T-helper 17 cell (primary cell): ENCODE data around the gene CABP7. TPM values are rescaled to one million over a fixed set of nuclear protein-coding genes. Genes with fewer than 3 reads are reported as not detected.

Source experiments
- ATAC-seq: fragments of 150-1000 bp; cut with Tn5 transposase; 2 replicates; pipeline ENCODE4 v1.10.0; 2021; ENCODE audit warnings: mild to moderate bottlenecking, moderate library complexity
- DNase-seq, 3 donors: peaks; one replicate each; pipeline versions ENCODE4 v3.0.0 to v3.0.0-alpha.2; 2020 to 2021
- H3K9me3 ChIP-seq: one replicate; pipeline ENCODE4 v1.7.0; 2013; ENCODE audit warnings: low read length, mild to moderate bottlenecking; ENCODE audit not compliant: control insufficient read depth, poor library complexity, severe bottlenecking
- H3K27ac Mint-ChIP-seq: one replicate; pipeline ENCODE4 v1.8.0; 2022; ENCODE audit warnings: mild to moderate bottlenecking, moderate library complexity, mixed read lengths
- H3K27me3 Mint-ChIP-seq: one replicate; pipeline ENCODE4 v1.8.0; 2022; ENCODE audit warnings: mixed read lengths
- H3K36me3 Mint-ChIP-seq: one replicate; pipeline ENCODE4 v1.8.0; 2022; ENCODE audit warnings: low read depth, mixed read lengths
- H3K4me1 Mint-ChIP-seq: one replicate; pipeline ENCODE4 v1.8.0; 2022; ENCODE audit warnings: mild to moderate bottlenecking, mixed read lengths
- H3K4me3 Mint-ChIP-seq: one replicate; pipeline ENCODE4 v1.8.0; 2022; ENCODE audit warnings: mild to moderate bottlenecking, moderate library complexity, mixed read lengths
- total RNA-seq, 4 donors: library from RNA in 2 of 4; stranded (reverse) in 2 of 4; gene quantifications; one replicate each; pipeline ENCODE4 v1.2.3 and lab custom pipeline; 2022 to 2026

The CABP7 gene
- total RNA-seq, 2 donors from 2014 or later, result 0.32 to 0.39 TPM

DNA sequence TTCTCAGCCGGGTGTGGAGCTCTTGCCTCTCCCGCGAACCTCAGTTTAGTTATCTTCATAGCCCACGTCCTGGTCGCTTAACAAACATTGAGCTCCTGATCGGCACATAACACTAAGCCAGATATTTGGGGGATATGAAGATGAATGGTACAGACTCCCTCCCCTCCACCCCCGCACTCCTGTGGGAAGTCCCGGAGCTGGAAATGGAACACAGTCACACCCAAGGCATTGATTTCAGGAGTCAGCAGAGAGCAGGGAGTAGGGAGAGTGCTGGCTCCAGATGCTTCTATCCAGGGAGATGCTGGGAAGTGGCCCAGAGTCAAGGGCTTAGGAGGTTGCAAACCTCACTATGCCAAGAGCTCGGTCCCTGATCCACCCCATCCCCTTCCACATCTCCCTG is 26.1 kb upstream of the CABP7 start:
- H3K4me1 Mint-ChIP-seq, result peaks cover 7% of the 10 kb centered on the region
- peaks cover 4% of the 10 kb centered on the region for H3K36me3 Mint-ChIP-seq
- H3K27me3 Mint-ChIP-seq, result no peaks in the 10 kb centered on the region
- no peaks in the 10 kb centered on the region for H3K9me3 ChIP-seq
- no peak overlapping the region for H3K4me3 Mint-ChIP-seq
- no peak for ATAC-seq
- H3K27ac Mint-ChIP-seq, result no peak overlapping the region
- no peak for DNase-seq

DNA sequence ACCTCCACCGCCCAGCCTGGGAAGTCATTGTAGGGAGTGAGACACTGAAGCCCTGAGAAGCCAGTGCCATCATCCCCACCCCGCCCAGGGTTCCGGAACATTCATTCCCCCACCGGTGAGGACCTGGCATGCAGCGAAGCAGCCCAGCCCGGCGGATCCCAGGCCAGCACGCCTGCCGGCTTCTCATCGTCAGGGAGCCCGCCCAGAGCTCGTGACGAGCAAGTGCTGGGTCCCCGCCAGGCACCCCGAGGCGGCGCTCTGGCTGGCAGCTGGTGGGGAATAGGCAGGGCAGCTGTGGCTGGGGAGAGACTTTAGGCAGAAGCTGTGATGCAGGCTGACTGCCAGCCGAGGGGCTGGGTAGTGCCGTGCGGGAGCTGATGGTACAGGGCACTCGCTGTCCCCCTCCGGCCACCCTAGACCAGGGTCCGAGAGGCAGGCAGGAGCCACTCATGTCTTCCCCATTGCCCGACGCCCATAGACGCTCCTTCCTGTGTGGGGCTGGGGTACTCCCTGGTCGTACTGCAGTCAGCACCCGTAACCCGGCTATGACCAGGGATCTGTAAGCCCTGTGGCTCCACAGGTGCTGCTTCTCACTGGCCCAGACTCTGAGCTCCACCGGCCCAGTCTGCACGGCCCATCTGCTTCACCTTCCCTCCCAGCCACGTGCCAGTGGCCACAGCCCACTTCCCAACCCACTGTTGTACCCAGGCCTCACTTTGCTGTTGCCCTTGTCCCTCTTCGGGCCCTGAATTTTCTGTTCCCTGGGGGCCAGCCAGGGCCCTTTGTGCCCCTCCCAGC is 24.5 kb upstream of the CABP7 start:
- DNase-seq, result no peak
- no peak for ATAC-seq
- H3K4me3 Mint-ChIP-seq, result no peak overlapping the region
- peaks cover 4% of the 10 kb centered on the region for H3K36me3 Mint-ChIP-seq
- peak overlapping the region; percentile 51 for H3K27ac Mint-ChIP-seq
- no peaks in the 10 kb centered on the region for H3K27me3 Mint-ChIP-seq
- H3K4me1 Mint-ChIP-seq, result peaks cover 6% of the 10 kb centered on the region
- H3K9me3 ChIP-seq, result no peaks in the 10 kb centered on the region

- Mint-ChIP-seq H3K4me3 (no peak overlapping the region), H3K27me3 (no peaks in the 10 kb centered on the region), H3K36me3 (peaks cover 4% of the 10 kb centered on the region), H3K4me1 (peaks cover 15% of the 10 kb centered on the region), H3K27ac (no peak overlapping the region)
- DNase-seq (no peak), ATAC-seq (no peak)
- H3K9me3 ChIP-seq, result no peaks in the 10 kb centered on the region
Measured at GRCh38 chr22:29697853-29698598, 21.8 kb upstream of the CABP7 start.

DNA sequence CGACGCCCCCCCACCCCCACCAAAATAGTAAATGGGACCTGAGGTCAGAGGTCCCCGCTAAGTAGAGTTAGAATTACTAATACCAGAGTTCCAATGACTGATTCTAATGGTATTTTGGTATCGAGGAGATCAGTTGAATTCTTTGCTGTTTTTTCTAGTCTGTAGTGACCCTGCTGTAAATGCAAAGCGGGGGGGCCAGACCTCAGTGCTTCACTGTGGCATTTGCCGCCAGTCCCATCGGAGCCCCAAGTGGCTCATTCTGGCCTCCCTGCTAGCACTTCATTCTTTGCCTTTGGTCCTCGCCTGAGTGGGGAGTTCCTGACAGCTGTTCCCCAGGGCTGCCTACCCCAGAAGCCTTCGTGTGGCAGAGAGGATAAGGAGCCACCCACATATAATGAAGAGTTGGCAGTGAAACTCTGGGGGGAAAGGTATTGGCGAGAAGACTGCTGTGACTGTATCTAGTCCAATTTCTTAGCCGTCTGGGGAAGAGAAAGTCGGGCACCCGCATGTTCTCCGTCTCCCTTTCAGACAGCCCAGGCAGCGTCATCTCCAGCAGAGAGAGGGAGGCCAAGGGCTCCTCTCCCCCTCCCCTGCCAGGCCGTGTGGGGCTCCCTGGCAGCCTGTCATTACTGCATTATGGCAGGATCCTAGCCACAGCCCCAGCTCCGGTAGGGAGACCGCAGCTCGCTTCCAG is 19.4 kb upstream of the CABP7 start:
- H3K27ac Mint-ChIP-seq, result no peak overlapping the region

GRCh38 chr22:29700900-29701154 is 19.0 kb upstream of the CABP7 start:
- H3K27ac Mint-ChIP-seq, result no peak overlapping the region
- H3K27me3 Mint-ChIP-seq, result peaks cover 5% of the 10 kb centered on the region
- no peaks in the 10 kb centered on the region for H3K9me3 ChIP-seq
- no peaks in the 10 kb centered on the region for H3K36me3 Mint-ChIP-seq
- ATAC-seq, result no peak
- H3K4me3 Mint-ChIP-seq, result peak overlapping the region; percentile 49
- H3K4me1 Mint-ChIP-seq, result peaks cover 17% of the 10 kb centered on the region
- DNase-seq, result no peak

More for the DNA sequence above, 19.4 kb upstream of the CABP7 start:
- H3K4me1 Mint-ChIP-seq, result peaks cover 17% of the 10 kb centered on the region
- ATAC-seq (no peak), DNase-seq (no peak)
- no peaks in the 10 kb centered on the region for H3K9me3 ChIP-seq
- H3K4me3 Mint-ChIP-seq, result no peak overlapping the region
- H3K27me3 Mint-ChIP-seq, result peaks cover 5% of the 10 kb centered on the region
- peaks cover 4% of the 10 kb centered on the region for H3K36me3 Mint-ChIP-seq

DNA sequence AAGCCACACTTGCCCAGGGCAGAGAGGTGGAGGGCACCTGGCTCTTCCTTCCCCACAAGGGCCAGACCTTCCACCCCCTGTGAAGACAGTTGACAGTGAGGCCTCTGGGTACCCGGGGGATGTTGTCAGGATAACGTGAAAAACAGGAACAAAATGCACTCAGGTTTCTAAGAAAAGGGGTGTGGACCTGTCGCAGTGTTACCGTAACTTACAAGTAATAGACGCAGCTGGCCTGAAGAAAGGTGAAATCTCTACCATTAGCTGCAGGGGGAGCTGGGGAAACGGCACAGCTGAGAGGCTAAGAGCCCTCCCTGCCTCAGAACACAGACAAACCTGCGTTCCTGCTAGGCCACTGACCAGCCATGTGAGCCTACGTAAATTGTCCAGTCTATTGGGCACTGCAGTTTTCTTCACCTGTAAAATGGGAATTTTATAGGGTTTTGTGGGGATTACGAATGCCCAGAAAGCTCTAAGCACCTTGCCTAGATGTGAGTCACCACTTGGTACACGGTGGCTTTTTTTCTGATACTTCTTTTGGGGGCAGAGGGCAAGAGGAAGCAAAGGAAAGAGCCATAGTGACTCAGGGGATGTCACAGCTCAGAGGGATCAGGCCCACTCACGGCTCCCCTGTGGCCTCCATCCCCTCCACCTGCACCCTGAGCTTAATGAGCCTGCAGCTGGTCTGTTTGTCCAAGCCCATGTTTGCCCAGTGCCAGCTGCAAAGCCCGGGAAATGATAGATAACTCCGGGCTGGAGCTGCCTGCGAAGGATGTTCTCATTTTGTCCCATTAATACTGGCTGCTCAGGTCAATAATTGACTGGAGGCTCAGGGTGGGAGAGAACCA is 18.4 kb upstream of the CABP7 start:
- H3K4me3 Mint-ChIP-seq, result peak overlapping the region; percentile 49
- peaks cover 17% of the 10 kb centered on the region for H3K4me1 Mint-ChIP-seq
- H3K27me3 Mint-ChIP-seq, result peaks cover 5% of the 10 kb centered on the region
- DNase-seq, result no peak
- no peaks in the 10 kb centered on the region for H3K9me3 ChIP-seq
- ATAC-seq, result peak; percentile 77
- no peak overlapping the region for H3K27ac Mint-ChIP-seq
- H3K36me3 Mint-ChIP-seq, result no peaks in the 10 kb centered on the region

GRCh38 chr22:29702000-29702930 is 17.5 kb upstream of the CABP7 start:
- peaks cover 11% of the 10 kb centered on the region for H3K27me3 Mint-ChIP-seq
- H3K27ac Mint-ChIP-seq, result no peak overlapping the region
- DNase-seq (no peak), ATAC-seq (no peak)
- H3K36me3 Mint-ChIP-seq, result no peaks in the 10 kb centered on the region
- H3K4me1 Mint-ChIP-seq, result peaks cover 19% of the 10 kb centered on the region
- H3K4me3 Mint-ChIP-seq, result no peak overlapping the region
- no peaks in the 10 kb centered on the region for H3K9me3 ChIP-seq

DNA sequence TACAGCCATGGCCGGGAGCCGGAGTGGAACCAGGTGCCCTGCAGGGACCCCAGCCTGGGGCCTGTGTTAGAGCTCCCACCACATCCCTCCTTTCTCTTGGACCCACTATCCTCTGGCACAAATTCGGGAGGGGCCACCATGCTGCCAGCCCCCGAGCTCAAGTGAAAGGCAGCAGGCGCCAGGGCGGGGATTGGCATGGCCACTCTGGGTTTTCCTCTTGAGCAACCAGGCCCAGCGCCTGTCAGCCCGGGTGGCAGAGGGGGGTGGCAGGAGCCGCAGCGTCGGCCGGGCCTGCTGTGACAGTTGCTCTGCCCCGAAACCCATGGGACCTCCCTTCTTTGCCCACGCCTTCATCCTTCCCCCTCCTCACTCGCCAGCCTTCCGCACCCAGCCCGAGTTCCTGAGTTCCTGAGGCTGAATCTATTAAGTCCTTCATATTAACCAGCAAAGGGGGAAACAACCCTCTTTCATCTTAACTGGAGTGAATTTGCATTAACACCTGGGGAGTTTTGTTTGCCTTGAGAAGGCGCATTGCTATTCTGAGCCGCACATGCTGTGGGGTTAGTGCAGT is 16.8 kb upstream of the CABP7 start:
- ATAC-seq, result no peak
- no peaks in the 10 kb centered on the region for H3K36me3 Mint-ChIP-seq
- no peaks in the 10 kb centered on the region for H3K9me3 ChIP-seq
- H3K27me3 Mint-ChIP-seq, result peaks cover 14% of the 10 kb centered on the region
- no peak for DNase-seq
- H3K27ac Mint-ChIP-seq, result no peak overlapping the region
- no peak overlapping the region for H3K4me3 Mint-ChIP-seq
- peaks cover 20% of the 10 kb centered on the region for H3K4me1 Mint-ChIP-seq

DNA sequence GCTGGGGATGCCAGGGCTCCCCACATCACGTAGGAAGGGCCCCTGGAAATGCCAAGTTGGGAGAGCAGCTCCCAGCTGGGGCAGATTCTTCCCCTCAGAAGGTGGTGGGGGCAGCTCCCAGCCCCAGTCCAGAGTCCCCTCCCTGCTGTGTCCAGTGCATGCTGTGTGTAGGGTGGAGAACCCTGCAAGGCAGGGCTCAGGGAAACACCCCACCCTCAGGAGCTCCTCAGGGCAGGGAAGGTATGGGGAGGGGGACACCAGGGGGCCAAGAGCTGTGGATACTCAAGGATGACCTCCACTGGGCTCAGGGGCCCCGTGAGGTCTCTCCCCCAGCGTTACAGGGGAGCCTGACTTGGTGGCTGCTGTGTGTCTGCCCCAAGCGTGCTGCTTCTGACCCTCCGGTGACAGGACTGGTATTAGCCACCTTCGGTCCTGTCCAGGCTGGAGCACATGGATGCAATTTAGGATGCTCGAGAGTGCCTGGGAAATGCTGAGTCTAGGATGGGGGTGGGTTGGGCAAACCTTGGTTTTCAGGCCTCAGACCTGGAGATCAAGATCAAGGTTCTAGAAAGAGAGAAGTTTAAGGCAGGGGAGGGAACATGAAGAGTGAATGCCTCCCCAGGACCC is 16.1 kb upstream of the CABP7 start:
- H3K9me3 ChIP-seq, result no peaks in the 10 kb centered on the region
- ATAC-seq, result no peak
- Mint-ChIP-seq H3K27ac (no peak overlapping the region), H3K4me1 (peaks cover 18% of the 10 kb centered on the region), H3K4me3 (no peak overlapping the region), H3K36me3 (peaks cover 2% of the 10 kb centered on the region), H3K27me3 (peaks cover 18% of the 10 kb centered on the region)
- no peak for DNase-seq

DNA sequence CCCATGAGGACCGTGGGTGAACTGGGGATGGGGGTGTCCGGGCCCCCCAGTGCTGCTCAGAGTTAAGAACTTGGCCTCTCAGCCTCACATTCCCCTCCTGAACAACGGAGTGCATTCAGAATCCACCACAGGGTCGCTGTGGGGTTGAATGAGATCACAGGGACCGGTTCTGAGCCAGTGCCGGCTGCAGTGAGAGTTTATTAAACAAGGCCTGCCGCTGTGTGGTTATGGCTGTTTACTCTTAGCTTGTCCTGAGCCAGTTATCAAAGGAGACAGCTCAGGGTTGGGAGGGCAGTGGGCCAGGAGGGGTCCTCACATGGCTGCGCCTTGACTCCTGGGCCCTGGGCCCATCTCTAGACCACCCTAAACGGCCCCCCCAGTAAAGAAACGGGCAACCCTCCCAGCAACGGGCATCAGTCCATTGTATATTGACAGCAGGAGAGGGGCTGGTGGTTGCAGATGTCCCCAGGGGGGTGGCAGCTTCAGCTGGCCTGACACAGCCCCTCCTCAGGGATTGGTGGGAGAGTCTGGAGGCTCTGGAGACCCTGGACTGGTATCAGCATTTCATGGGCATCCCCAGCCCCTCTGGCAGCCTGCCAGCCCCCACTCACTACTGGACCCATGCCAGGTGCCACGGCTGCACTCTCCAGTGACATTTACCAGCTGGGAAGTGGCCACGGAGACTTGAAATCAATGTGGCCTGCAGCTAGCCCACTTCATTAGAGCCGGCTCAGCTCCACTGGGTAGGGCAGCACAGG is 15.1 kb upstream of the CABP7 start:
- no peak for ATAC-seq
- peaks cover 18% of the 10 kb centered on the region for H3K4me1 Mint-ChIP-seq
- no peaks in the 10 kb centered on the region for H3K9me3 ChIP-seq
- peaks cover 18% of the 10 kb centered on the region for H3K27me3 Mint-ChIP-seq
- H3K27ac Mint-ChIP-seq, result no peak overlapping the region
- peaks cover 2% of the 10 kb centered on the region for H3K36me3 Mint-ChIP-seq
- no peak for DNase-seq
- H3K4me3 Mint-ChIP-seq, result no peak overlapping the region

DNA sequence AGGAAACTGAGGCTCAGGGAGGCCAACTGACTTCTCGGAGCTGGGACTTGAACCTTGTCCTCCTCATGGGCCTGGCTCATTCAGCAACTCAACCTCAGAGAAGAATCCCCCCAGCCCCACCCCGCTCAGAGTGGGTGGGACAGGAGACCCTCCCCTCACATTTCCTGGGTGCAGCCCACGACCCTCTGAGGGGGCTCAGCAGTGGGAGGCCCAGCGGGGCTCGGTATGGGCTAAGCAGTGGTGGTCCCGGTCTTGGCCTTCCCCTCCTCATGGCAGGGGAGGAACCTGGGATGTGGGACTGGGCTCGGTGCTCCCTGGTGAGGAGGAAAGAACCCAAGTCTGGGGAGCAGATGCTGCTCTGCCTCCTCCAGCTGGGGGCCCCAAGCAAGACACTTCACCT is 14.2 kb upstream of the CABP7 start:
- Mint-ChIP-seq H3K36me3 (peaks cover 2% of the 10 kb centered on the region), H3K4me3 (no peak overlapping the region)
- ATAC-seq, result no peak

More for the DNA sequence above, 14.2 kb upstream of the CABP7 start:
- Mint-ChIP-seq H3K4me1 (peaks cover 13% of the 10 kb centered on the region), H3K27ac (no peak overlapping the region), H3K27me3 (peaks cover 18% of the 10 kb centered on the region)
- DNase-seq, result no peak
- H3K9me3 ChIP-seq, result no peaks in the 10 kb centered on the region
